HG03378 (cell line): ENCODE results near the gene SRPK1.
A peak's percentile ranks its signal among the peaks of the same experiment; 100 is the strongest.
"Not testable (repeated sequence)": the region's sequence is repeated elsewhere in the genome, so short reads cannot be mapped to it uniquely, and the experiment has no call there.

Source experiments
- ATAC-seq: cut with Tn5 transposase; IDR thresholded peaks from one replicate; pipeline ENCODE4 v1.9.1; 2021; ENCODE audit warnings: mild to moderate bottlenecking, moderate library complexity; ENCODE audit not compliant: unreplicated experiment

SRPK1 gene

DNA sequence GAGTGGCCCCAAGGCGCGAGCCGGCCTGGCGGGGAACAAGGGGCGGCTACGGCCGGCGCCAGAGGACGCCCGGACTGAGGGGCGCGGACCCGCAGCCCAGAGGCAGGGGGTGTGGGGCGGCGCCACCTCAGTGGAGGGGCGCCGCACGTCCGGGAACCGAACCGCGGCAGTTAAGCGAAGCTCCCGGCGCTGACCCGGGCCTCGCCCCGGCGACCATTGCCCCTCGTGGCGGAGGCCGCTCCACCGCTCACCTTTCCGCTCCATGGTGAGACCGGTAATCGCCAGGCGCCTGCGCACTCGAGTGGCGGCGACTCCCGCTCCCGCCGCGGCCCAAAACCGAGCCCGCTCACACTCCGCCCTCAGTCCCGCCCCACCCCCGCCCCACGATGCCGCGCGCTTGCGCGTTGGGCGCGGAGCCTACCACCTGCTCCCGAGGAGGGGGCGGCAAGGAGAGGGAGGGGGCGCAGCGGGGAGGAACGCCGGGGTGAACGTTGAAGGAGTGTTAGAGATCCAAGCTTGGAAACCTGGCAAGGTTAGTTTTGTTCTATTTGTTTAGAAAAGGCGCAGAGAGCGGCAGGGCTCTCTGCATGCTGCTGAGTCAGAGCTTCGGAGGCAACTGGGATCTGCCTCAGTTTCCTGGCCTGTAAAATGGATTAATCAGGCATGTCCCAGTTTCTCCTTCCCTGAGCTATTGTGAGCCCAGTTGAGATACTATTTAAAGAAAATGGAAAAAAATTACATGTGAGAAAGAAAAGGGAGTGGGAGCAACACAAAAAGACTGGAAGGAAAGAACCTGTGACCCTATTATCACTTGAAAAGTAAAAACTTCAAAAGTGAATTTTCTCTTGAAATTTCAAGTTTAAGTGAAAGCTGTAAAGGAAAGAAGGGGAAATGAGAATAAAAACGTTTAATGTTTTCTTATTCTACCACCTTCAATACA, at the start of gene SRPK1:
Gene SRPK1 (minus strand): TSS at position 306 of the 940 bp plus-strand sequence. CDS start 42 bp downstream, at position 264.
- ATAC-seq: peak; percentile 47

GRCh38 chr6:35970181-35970580, 49.3 kb upstream of the SRPK1 start:
- ATAC-seq: no peak

GRCh38 chr6:35969646-35970045, 48.7 kb upstream of the SRPK1 start:
- ATAC-seq: no peak

- ATAC-seq: no peak
These were observed 47.9 kb upstream of the SRPK1 start for GRCh38 chr6:35968821-35969220.

DNA sequence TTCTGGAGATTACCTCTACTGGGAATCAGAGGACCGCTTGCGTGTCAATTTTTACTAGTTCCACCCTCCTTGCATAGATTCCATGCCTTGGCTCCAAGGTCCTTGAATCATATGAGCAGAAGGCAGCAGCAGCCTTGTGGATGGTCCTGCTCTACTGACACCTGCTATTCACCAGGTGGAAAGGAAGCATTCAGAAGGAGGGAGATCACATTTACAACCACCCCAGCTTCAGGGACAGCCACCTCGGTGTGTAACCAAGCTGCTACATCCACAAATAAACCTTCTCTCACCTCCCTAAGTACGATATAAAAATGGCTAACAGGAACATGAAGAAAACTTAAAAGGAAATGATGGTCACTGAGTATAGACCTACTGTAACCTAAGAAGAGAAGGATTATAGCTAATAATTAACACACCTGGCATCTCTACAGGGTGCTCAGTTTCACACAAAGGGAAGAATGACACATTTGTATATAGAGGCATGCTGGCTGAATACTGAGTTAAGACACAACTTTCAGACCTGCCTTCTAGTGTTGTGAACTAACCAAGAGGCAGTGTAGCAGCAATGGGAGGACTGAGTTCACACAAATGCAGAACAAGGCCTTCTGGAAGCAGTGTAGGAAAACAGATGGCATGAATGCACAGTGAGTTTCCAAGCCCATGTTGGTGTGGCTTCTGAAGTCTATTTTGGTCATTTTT, 46.3 kb upstream of the SRPK1 start:
- no peak for ATAC-seq

DNA sequence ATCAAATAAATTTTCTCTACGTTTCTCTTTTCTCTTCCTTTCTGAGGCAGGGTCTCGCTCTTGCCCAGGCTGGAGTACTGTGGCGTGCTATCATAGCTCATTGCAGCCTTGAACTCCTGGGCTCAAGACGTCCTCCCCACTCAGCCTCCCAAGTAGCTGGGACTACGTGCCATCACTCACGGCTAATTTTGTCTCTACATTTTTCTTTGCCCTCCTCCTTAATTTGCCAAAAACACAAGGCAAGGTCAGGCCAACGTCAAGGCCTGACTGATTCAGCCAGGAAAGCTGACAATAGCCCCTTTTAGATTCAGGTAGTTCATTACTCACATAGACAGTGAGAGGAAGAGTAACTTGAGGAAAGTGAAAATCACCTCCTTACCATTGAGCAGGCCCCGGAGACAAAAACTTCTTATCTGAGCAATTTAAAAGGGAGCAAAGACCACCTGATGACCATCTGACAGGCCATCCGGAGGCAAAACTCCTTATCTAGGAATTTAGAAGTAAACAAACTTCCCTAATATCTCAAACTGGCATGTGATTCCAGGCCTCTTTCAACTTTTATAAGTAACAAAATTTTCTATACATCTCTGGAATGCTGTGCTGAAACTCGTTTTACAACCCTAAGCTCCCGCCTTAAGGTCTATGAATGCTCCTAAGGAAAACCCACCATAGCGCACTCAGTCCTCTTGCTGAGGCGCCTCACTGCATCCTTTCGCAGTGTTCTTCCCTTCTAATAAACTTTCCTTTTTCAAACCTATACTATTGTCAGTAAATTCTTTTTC, 42.1 kb upstream of the SRPK1 start:
- no peak for ATAC-seq

DNA sequence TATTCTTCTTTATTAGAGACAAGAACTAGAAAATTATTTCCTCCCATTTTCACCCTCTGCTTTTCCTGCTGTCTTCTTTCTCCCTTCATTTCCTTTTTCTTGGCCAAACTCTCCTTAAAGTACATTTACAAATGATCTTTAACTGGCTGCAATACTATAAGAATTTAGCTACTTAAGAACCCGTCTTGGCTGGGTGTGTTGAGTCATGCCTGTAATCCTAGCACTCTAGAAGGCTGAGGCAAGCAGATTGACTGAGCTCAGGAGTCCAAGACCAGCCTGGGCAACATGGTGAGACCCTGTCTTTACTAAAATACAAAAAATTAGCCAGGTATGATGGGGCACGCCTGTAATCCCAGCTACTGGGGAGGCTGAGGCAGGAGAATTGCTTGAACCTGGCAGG, 39.3 kb upstream of the SRPK1 start:
- ATAC-seq: no peak

- ATAC-seq: no peak
These were observed 35.1 kb upstream of the SRPK1 start for GRCh38 chr6:35955970-35956369.

GRCh38 chr6:35955521-35955920, 34.6 kb upstream of the SRPK1 start:
- no peak for ATAC-seq

DNA sequence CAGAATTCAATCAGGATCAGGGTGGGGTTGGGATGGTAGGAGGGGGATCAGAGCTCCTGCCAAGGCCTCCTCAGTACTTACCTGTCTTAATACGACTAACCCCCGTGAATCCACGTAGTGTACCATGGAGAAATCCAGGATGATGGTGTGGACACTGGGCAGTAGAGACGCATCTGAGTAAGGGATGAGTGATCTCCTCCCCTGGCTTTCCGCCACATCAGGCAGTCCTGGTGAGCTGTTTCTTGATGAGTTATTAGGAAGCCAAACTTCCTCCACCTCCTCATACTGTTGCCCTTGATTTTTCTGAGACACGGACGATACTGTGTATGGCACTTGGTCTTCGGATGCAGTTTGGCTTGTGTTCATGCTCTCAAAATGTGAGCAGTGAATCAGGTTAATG, 34.2 kb upstream of the SRPK1 start:
- no peak for ATAC-seq

GRCh38 chr6:35954333-35954732, 33.4 kb upstream of the SRPK1 start:
- no peak for ATAC-seq

- ATAC-seq: no peak
These were observed 27.8 kb upstream of the SRPK1 start for GRCh38 chr6:35948725-35949124.

GRCh38 chr6:35945650-35946025, 24.7 kb upstream of the SRPK1 start:
- no peak for ATAC-seq

DNA sequence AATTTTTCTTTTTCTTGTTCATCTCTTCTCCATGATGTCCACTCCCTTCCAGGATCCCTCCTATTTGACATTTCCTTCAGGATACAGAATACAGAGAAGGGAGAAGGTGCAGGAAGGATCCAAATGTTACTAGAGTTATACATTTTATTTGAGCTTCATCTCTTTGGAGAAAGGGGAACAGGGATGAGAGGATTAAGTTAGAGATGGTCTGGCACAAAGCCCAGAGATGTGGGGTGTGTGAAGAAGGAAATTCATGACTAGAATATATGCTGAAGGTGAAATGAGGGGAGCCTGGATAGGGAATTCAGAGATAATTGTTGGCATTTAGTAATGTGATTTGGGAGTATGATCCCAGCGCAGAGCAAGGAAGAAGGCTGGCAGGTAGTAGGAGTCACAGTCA, 22.5 kb upstream of the SRPK1 start:
- ATAC-seq: no peak

- ATAC-seq: no peak
These were observed 21.5 kb upstream of the SRPK1 start for GRCh38 chr6:35942355-35942754.

DNA sequence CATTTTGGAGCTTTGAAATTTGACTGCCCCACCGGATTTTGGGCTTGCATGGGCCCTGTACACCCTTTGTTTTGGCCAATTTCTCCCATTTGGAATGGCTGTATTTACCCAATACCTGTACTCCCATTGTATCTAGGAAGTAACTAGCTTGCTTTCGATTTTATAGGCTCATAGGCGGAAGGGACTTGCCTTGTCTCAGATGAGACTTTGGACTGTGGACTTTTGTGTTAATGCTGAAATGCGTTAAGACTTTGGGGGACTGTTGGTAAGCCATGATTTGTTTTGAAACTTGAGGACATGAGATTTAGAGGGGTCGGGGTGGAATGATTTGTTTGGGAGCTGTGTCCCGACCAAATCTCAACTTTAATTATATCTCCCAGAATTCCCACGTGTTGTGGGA, 20.3 kb upstream of the SRPK1 start:
- not testable (repeated sequence) for ATAC-seq

- ATAC-seq: not testable (repeated sequence)
These were observed 19.1 kb upstream of the SRPK1 start for GRCh38 chr6:35940014-35940413.

- not testable (repeated sequence) for ATAC-seq
These were observed 18.4 kb upstream of the SRPK1 start for GRCh38 chr6:35939259-35939658.

GRCh38 chr6:35936681-35937359, 15.9 kb upstream of the SRPK1 start:
- ATAC-seq: no peak

GRCh38 chr6:35935469-35935868, 14.6 kb upstream of the SRPK1 start:
- ATAC-seq: no peak

GRCh38 chr6:35933844-35934243, 12.9 kb upstream of the SRPK1 start:
- ATAC-seq: no peak
